ENCODE results near the gene ARMC9.

Gene ARMC9

GRCh38 chr2:231259104-231259503 is 60.7 kb downstream of the ARMC9 start:
- no peaks in the 10 kb centered on the region for H3K9me3 ChIP-seq (ENCODE audit: control insufficient read depth, insufficient read depth, low read depth, low read length)
- H3K27ac ChIP-seq (ENCODE audit: extremely low read depth, low read depth, low read length) = no peak overlapping the region
- POLR2A ChIA-PET = no interaction called here
- peaks cover 0 to 32% of the 10 kb centered on the region in 2 experiments; a peak in 2 of 3 replicates for H3K36me3 ChIP-seq (ENCODE audit: control insufficient read depth in 2 of 2, insufficient read depth in 1 of 2, low read length in 2 of 2)
- no peak overlapping the region for H3K4me3 ChIP-seq (ENCODE audit: low read depth, low read length)
- CTCF ChIA-PET = interaction anchor here (0.6 kb wide), 1 partner anchor 155 kb away, joined by 3 read pairs; no protein-coding TSS in a partner anchor
- no peak for TF ChIP-seq ZNF302 (tag by site-specific recombination; IDR thresholded peaks at IDR 0.05; ENCODE audit: low read depth)
- no peak for TF ChIP-seq ZBTB44 (tag by site-specific recombination; IDR thresholded peaks at IDR 0.05)
- no peak for TF ChIP-seq ZNF792 (tag by site-specific recombination; IDR thresholded peaks at IDR 0.05)
- TF ChIP-seq ZBTB11 (tag by site-specific recombination; conservative IDR thresholded peaks at IDR 0.05; ENCODE audit: low read depth) = no peak
- no peak for TF ChIP-seq SCRT1 (tag by site-specific recombination; IDR thresholded peaks at IDR 0.05; ENCODE audit: borderline replicate concordance)
- no peak for TF ChIP-seq ZNF266 (tag by site-specific recombination; IDR thresholded peaks at IDR 0.05; ENCODE audit: low read depth)
- TF ChIP-seq ZSCAN4 (tag by site-specific recombination; IDR thresholded peaks at IDR 0.05) = no peak
- no peak for TF ChIP-seq HOXD13 (CRISPR knock-in tag; IDR thresholded peaks at IDR 0.05; ENCODE audit: borderline replicate concordance)
- TF ChIP-seq ZNF639 (tag by site-specific recombination; IDR thresholded peaks at IDR 0.05) = no peak
- TF ChIP-seq GFI1B (tag by site-specific recombination; IDR thresholded peaks at IDR 0.05) = no peak
- no peaks in the 10 kb centered on the region for H3K4me1 ChIP-seq (ENCODE audit: control insufficient read depth, insufficient read depth, low read length)

GRCh38 chr2:231260442-231261208 is 62.2 kb downstream of the ARMC9 start:
- TF ChIP-seq ZNF18 (tag by site-specific recombination; IDR thresholded peaks at IDR 0.05) = no peak
- TF ChIP-seq ZNF394 (tag by site-specific recombination; IDR thresholded peaks at IDR 0.05; ENCODE audit: borderline replicate concordance) = no peak
- TF ChIP-seq KLF9 (tag by site-specific recombination; IDR thresholded peaks at IDR 0.05; ENCODE audit: low read depth) = peak; percentile 48; the same call in 1 of the 2 replicates
- Histone ChIP-seq H3K9me3 (ENCODE audit: control insufficient read depth, insufficient read depth, low read depth, low read length) (no peaks in the 10 kb centered on the region), H3K36me3 (ENCODE audit: control insufficient read depth in 2 of 2, insufficient read depth in 1 of 2, low read length in 2 of 2) (peaks cover 0 to 31% of the 10 kb centered on the region in 2 experiments; a peak in 2 of 3 replicates), H3K4me3 (ENCODE audit: low read depth, low read length) (no peak overlapping the region), H3K4me1 (ENCODE audit: control insufficient read depth, insufficient read depth, low read length) (no peaks in the 10 kb centered on the region), H3K27ac (ENCODE audit: extremely low read depth, low read depth, low read length) (no peak overlapping the region)
- CTCF ChIA-PET = interaction anchor here (0.7 kb wide), 1 partner anchor 156 kb away, joined by 3 read pairs; no protein-coding TSS in a partner anchor
- POLR2A ChIA-PET = no interaction called here
